ENCODE results near the gene KCND1. TPM values are rescaled to one million over a fixed set of nuclear protein-coding genes. Genes with fewer than 3 reads are reported as not detected.
A peak's percentile ranks its signal among the peaks of the same experiment; 100 is the strongest.

Gene KCND1
- total RNA-seq, 3 donors from 2014 or later, result 0.87 to 1.6 (median 0.93) TPM

DNA sequence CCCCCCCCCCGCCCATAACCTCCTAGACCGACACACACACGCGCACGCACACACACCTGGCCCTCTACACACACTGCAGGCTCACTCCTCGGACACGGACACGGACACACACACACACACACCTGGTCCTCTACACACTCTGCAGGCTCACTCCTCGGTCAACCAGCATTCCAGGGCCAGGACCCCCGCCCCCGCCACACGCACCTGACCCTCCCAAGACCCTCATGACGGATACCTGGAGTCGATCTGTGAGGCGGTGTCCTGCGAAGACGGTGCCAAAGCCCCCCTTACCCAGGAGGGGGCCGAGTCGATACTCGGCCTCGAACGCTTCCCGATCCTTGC is 53.4 kb downstream of the KCND1 start:
- TF ChIP-seq, protein P1, sequence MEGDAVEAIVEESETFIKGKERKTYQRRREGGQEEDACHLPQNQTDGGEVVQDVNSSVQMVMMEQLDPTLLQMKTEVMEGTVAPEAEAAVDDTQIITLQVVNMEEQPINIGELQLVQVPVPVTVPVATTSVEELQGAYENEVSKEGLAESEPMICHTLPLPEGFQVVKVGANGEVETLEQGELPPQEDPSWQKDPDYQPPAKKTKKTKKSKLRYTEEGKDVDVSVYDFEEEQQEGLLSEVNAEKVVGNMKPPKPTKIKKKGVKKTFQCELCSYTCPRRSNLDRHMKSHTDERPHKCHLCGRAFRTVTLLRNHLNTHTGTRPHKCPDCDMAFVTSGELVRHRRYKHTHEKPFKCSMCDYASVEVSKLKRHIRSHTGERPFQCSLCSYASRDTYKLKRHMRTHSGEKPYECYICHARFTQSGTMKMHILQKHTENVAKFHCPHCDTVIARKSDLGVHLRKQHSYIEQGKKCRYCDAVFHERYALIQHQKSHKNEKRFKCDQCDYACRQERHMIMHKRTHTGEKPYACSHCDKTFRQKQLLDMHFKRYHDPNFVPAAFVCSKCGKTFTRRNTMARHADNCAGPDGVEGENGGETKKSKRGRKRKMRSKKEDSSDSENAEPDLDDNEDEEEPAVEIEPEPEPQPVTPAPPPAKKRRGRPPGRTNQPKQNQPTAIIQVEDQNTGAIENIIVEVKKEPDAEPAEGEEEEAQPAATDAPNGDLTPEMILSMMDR (IDR thresholded peaks at IDR 0.05), result no peak
- H3K36me3 ChIP-seq (ENCODE audit: low read depth), result no peaks in the 10 kb centered on the region
- H3K9me3 ChIP-seq, result no peaks in the 10 kb centered on the region
- intact Hi-C loops (cut with DNase I, micrococcal nuclease), result no loop called here
- peak overlapping the region; percentile 38 for H3K4me3 ChIP-seq
- no peaks in the 10 kb centered on the region for H3K4me1 ChIP-seq (ENCODE audit: low read depth)
- no peak for ATAC-seq
- peak in 1 of 3 donors; percentile 59 for DNase-seq

DNA sequence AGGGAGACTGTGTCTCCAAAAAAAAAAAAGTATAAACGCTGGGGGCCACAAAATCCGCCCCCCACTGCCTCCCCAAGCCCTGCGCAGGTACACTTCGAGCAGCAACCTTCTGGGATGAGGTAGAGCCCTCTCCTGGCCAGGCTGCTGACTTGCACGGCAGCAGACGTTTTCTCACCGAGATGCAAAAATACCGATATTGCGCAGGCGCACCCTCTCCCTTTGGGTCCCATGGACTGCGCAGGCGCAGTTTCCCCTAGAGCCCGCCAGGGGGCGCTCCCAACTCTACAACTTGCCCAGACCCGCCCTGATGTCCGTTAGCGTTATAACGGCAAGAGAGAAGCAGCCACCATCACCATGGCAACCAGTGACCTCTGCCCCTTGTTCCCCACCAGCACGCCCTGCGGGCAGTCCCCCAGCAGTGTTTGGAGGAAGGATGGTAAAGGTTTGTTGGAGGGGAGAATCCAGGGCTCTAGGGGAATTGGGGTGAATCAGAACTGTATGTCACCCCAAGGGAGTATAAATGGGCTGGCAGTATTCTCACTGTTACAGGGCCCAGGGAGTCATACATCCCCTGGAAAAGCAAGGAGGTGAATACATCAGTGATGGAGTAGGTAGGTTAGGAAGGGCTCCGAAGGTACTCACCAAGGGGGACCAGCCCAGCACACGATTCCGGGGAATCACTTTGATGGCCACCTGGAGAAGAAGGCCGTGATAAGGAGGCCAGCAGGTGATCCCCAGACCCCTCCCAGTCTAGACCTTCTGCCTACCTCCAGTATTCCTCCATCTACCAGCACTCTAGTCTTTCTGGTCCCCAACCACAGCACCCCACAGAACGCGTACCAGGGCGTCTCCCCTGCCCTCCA is 54.3 kb downstream of the KCND1 start:
- TF ChIP-seq, protein P1 (IDR thresholded peaks at IDR 0.05), result peak; percentile 86
- Histone ChIP-seq H3K4me3 (no peak overlapping the region), H3K4me1 (ENCODE audit: low read depth) (no peaks in the 10 kb centered on the region), H3K36me3 (ENCODE audit: low read depth) (no peaks in the 10 kb centered on the region), H3K9me3 (no peaks in the 10 kb centered on the region)
- ATAC-seq, result peak; percentile 80
- intact Hi-C loops (cut with DNase I, micrococcal nuclease), result no loop called here
- DNase-seq, result peak; percentile 92 to 94 (median 92)

GRCh38 chrX:48914593-48915493 is 56.8 kb downstream of the KCND1 start:
- TF ChIP-seq, protein P1 (IDR thresholded peaks at IDR 0.05), result no peak
- H3K4me3 ChIP-seq, result no peak overlapping the region
- ATAC-seq (no peak), DNase-seq (peak in 1 of 3 donors; percentile 40)
- no peaks in the 10 kb centered on the region for H3K4me1 ChIP-seq (ENCODE audit: low read depth)
- no peaks in the 10 kb centered on the region for H3K9me3 ChIP-seq
- intact Hi-C loops (cut with DNase I, micrococcal nuclease), result no loop called here
- H3K36me3 ChIP-seq (ENCODE audit: low read depth), result no peaks in the 10 kb centered on the region

DNA sequence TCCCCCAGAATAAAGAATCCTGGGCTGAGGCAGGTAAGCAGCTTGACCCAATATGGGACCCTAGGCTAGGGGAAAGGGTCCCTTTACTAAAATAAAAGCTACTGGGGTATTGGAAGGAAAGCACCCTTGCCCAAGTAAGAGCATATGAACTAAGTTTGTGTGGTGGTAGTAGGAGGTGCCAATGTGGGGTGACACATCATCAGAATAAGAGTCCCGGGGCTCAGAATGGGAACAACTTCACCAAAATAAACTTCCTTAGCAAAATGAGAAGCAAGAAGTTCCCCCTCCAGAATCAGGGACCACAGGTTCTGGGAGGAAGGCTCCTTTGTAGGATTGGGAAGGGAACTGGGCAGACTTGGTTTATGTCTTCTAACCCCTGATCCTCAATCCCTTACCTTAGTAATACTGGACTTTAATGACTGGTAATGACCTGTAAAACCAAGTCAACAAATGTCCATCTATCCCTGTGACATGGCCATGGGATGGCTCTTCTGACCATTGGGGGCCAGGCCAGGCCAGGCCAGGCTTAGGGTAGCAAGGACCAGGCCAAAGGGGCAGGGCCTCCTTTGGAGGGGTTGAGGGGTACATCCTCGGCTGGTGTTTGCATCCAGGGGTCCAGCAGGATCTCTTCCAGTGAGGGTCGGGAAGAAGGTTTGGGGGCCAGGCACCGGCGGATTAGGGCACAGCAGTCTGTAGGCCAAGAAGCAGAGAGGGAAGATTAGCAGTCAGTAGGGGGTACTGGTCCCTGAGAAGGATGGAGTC is 57.9 kb downstream of the KCND1 start:
- intact Hi-C loops (cut with DNase I, micrococcal nuclease), result no loop called here
- Histone ChIP-seq H3K4me1 (ENCODE audit: low read depth) (no peaks in the 10 kb centered on the region), H3K4me3 (no peak overlapping the region), H3K9me3 (no peaks in the 10 kb centered on the region), H3K36me3 (ENCODE audit: low read depth) (no peaks in the 10 kb centered on the region)
- DNase-seq, result peak in 1 of 3 donors; percentile 36
- TF ChIP-seq, protein P1 (IDR thresholded peaks at IDR 0.05), result no peak
- no peak for ATAC-seq
